Ammon's horn (tissue), 1 donor: ENCODE results near the gene NF2.

Source experiments
- DNase-seq: peaks from one replicate; pipeline ENCODE4 v3.0.0-alpha.2; 2016; ENCODE audit warnings: low spot score

Gene NF2

GRCh38 chr22:29702931-29703501 lies 99.6 kb downstream of the NF2 start:
- DNase-seq = peak; percentile 61

GRCh38 chr22:29703569-29704195 lies 100.2 kb downstream of the NF2 start:
- DNase-seq = no peak

- DNase-seq = peak; percentile 88
These were observed 101.3 kb downstream of the NF2 start for GRCh38 chr22:29704528-29705285.

GRCh38 chr22:29705651-29706050 lies 102.2 kb downstream of the NF2 start:
- no peak for DNase-seq

- DNase-seq = no peak
These were observed 103.1 kb downstream of the NF2 start for GRCh38 chr22:29706486-29706885.

GRCh38 chr22:29707010-29707409 lies 103.6 kb downstream of the NF2 start:
- no peak for DNase-seq

- DNase-seq = no peak
These were observed 104.0 kb downstream of the NF2 start for GRCh38 chr22:29707471-29707870.

GRCh38 chr22:29710193-29710592 lies 106.8 kb downstream of the NF2 start:
- DNase-seq = no peak

- DNase-seq = no peak
These were observed 107.6 kb downstream of the NF2 start for GRCh38 chr22:29710922-29711593.

- no peak for DNase-seq
These were observed 108.7 kb downstream of the NF2 start for GRCh38 chr22:29712119-29712518.

GRCh38 chr22:29713156-29713727 lies 109.8 kb downstream of the NF2 start:
- DNase-seq = no peak

GRCh38 chr22:29715240-29715639 lies 111.8 kb downstream of the NF2 start:
- DNase-seq = no peak

- no peak for DNase-seq
These were observed 112.3 kb downstream of the NF2 start for GRCh38 chr22:29715705-29716104.

- DNase-seq = peak; percentile 89
These were observed 113.5 kb downstream of the NF2 start for GRCh38 chr22:29716814-29717545.

GRCh38 chr22:29717789-29718188 lies 114.4 kb downstream of the NF2 start:
- no peak for DNase-seq

- no peak for DNase-seq
These were observed 115.8 kb downstream of the NF2 start for GRCh38 chr22:29718949-29719898.

- no peak for DNase-seq
These were observed 116.6 kb downstream of the NF2 start, which contains the start of gene CABP7 for GRCh38 chr22:29719899-29720645. Gene CABP7 (plus strand): TSS chr22:29720003. CDS start chr22:29720425, 422 bp downstream.

GRCh38 chr22:29720811-29721323 lies 117.4 kb downstream of the NF2 start:
- DNase-seq = no peak

- no peak for DNase-seq
These were observed 118.7 kb downstream of the NF2 start for GRCh38 chr22:29722151-29722550.
